Stimulated activated memory B cell treated with anti-CD40 and anti-IgM and Interleukin-4, amounts not matched to agents 10 μg/mL and 1 μg/mL and 100 μg/mL, for 72 hours (primary cell): ENCODE results near the gene SLC25A44.

Source experiments
- ATAC-seq: fragments of 150-1000 bp; cut with Tn5 transposase; 2 replicates; pipeline ENCODE4 v1.10.0; 2021
- H3K27ac Mint-ChIP-seq: one replicate; pipeline ENCODE4 v1.8.0; 2022; ENCODE audit warnings: mild to moderate bottlenecking, mixed read lengths
- H3K27me3 Mint-ChIP-seq: one replicate; pipeline ENCODE4 v1.8.0; 2022; ENCODE audit warnings: mixed read lengths
- H3K36me3 Mint-ChIP-seq: one replicate; pipeline ENCODE4 v1.8.0; 2022; ENCODE audit warnings: mixed read lengths
- H3K4me1 Mint-ChIP-seq: one replicate; pipeline ENCODE4 v1.8.0; 2022; ENCODE audit warnings: mixed read lengths
- H3K4me3 Mint-ChIP-seq: one replicate; pipeline ENCODE4 v1.8.0; 2022; ENCODE audit warnings: mild to moderate bottlenecking, moderate library complexity, mixed read lengths
- H3K9me3 Mint-ChIP-seq: one replicate; pipeline ENCODE4 v1.8.0; 2022; ENCODE audit warnings: mixed read lengths

Gene SLC25A44

GRCh38 chr1:156233426-156234127 is 39.7 kb downstream of the SLC25A44 start:
- no peak overlapping the region for H3K4me3 Mint-ChIP-seq
- ATAC-seq, result no peak
- H3K36me3 Mint-ChIP-seq, result peaks cover 66% of the 10 kb centered on the region
- H3K27ac Mint-ChIP-seq, result no peak overlapping the region
- no peaks in the 10 kb centered on the region for H3K9me3 Mint-ChIP-seq
- no peaks in the 10 kb centered on the region for H3K27me3 Mint-ChIP-seq
- no peaks in the 10 kb centered on the region for H3K4me1 Mint-ChIP-seq

- no peaks in the 10 kb centered on the region for H3K9me3 Mint-ChIP-seq
- peaks cover 71% of the 10 kb centered on the region for H3K36me3 Mint-ChIP-seq
- no peaks in the 10 kb centered on the region for H3K27me3 Mint-ChIP-seq
- no peak overlapping the region for H3K4me3 Mint-ChIP-seq
- H3K27ac Mint-ChIP-seq, result no peak overlapping the region
- no peaks in the 10 kb centered on the region for H3K4me1 Mint-ChIP-seq
- ATAC-seq, result no peak
These were observed 42.3 kb downstream of the SLC25A44 start for GRCh38 chr1:156236164-156236563.

- no peaks in the 10 kb centered on the region for H3K27me3 Mint-ChIP-seq
- no peak overlapping the region for H3K4me3 Mint-ChIP-seq
- no peaks in the 10 kb centered on the region for H3K9me3 Mint-ChIP-seq
- peaks cover 86% of the 10 kb centered on the region for H3K36me3 Mint-ChIP-seq
- no peak overlapping the region for H3K27ac Mint-ChIP-seq
- H3K4me1 Mint-ChIP-seq, result no peaks in the 10 kb centered on the region
- no peak for ATAC-seq
These were observed 44.3 kb downstream of the SLC25A44 start for GRCh38 chr1:156238248-156238647.

- Mint-ChIP-seq H3K36me3 (peaks cover 63% of the 10 kb centered on the region), H3K27me3 (peaks cover 17% of the 10 kb centered on the region), H3K4me3 (no peak overlapping the region), H3K27ac (no peak overlapping the region), H3K9me3 (no peaks in the 10 kb centered on the region), H3K4me1 (peaks cover 17% of the 10 kb centered on the region)
- no peak for ATAC-seq
These were observed 47.5 kb downstream of the SLC25A44 start for GRCh38 chr1:156241311-156241811.

- H3K36me3 Mint-ChIP-seq, result peaks cover 57% of the 10 kb centered on the region
- H3K27ac Mint-ChIP-seq, result no peak within 1 kb of the TSS
- H3K27me3 Mint-ChIP-seq, result peaks cover 17% of the 10 kb centered on the region
- no peak for ATAC-seq
- H3K4me1 Mint-ChIP-seq, result peaks cover 20% of the 10 kb centered on the region
- no peak within 1 kb of the TSS for H3K4me3 Mint-ChIP-seq
- no peaks in the 10 kb centered on the region for H3K9me3 Mint-ChIP-seq
These were observed 48.0 kb downstream of the SLC25A44 start, which contains the start of gene BGLAP for GRCh38 chr1:156241926-156242325. BGLAP (plus strand) TSS chr1:156242184; CDS start chr1:156242232, 48 bp downstream.

GRCh38 chr1:156242738-156243137 is 48.8 kb downstream of the SLC25A44 start:
- H3K4me3 Mint-ChIP-seq, result no peak overlapping the region
- H3K9me3 Mint-ChIP-seq, result no peaks in the 10 kb centered on the region
- no peak overlapping the region for H3K27ac Mint-ChIP-seq
- H3K36me3 Mint-ChIP-seq, result peaks cover 49% of the 10 kb centered on the region
- H3K27me3 Mint-ChIP-seq, result peaks cover 17% of the 10 kb centered on the region
- H3K4me1 Mint-ChIP-seq, result peaks cover 24% of the 10 kb centered on the region
- ATAC-seq, result no peak

- H3K36me3 Mint-ChIP-seq, result peaks cover 35% of the 10 kb centered on the region
- H3K9me3 Mint-ChIP-seq, result no peaks in the 10 kb centered on the region
- H3K4me1 Mint-ChIP-seq, result peaks cover 24% of the 10 kb centered on the region
- H3K27me3 Mint-ChIP-seq, result peaks cover 17% of the 10 kb centered on the region
- H3K4me3 Mint-ChIP-seq, result no peak overlapping the region
- no peak for ATAC-seq
- H3K27ac Mint-ChIP-seq, result no peak overlapping the region
These were observed 50.2 kb downstream of the SLC25A44 start for GRCh38 chr1:156244126-156244525.

- Mint-ChIP-seq H3K9me3 (no peaks in the 10 kb centered on the region), H3K27ac (peak overlapping the region; percentile 64), H3K4me3 (peak overlapping the region; percentile 79), H3K4me1 (peaks cover 24% of the 10 kb centered on the region), H3K27me3 (peaks cover 17% of the 10 kb centered on the region), H3K36me3 (peaks cover 34% of the 10 kb centered on the region)
- no peak for ATAC-seq
These were observed 50.8 kb downstream of the SLC25A44 start for GRCh38 chr1:156244712-156245111.

- H3K27ac Mint-ChIP-seq, result peak overlapping the region; percentile 64
- H3K27me3 Mint-ChIP-seq, result peaks cover 17% of the 10 kb centered on the region
- H3K9me3 Mint-ChIP-seq, result no peaks in the 10 kb centered on the region
- H3K4me1 Mint-ChIP-seq, result peaks cover 24% of the 10 kb centered on the region
- H3K36me3 Mint-ChIP-seq, result peaks cover 36% of the 10 kb centered on the region
- H3K4me3 Mint-ChIP-seq, result peak overlapping the region; percentile 79
- ATAC-seq, result peak; percentile 67
These were observed 51.7 kb downstream of the SLC25A44 start for GRCh38 chr1:156245451-156246232.

GRCh38 chr1:156246241-156246780 is 52.4 kb downstream of the SLC25A44 start:
- ATAC-seq, result no peak
- H3K27ac Mint-ChIP-seq, result peak overlapping the region; percentile 64
- peak overlapping the region; percentile 44 for H3K4me3 Mint-ChIP-seq
- H3K4me1 Mint-ChIP-seq, result peaks cover 24% of the 10 kb centered on the region
- H3K9me3 Mint-ChIP-seq, result no peaks in the 10 kb centered on the region
- H3K36me3 Mint-ChIP-seq, result peaks cover 35% of the 10 kb centered on the region
- H3K27me3 Mint-ChIP-seq, result peaks cover 17% of the 10 kb centered on the region

GRCh38 chr1:156246781-156247459 is 53.0 kb downstream of the SLC25A44 start:
- Mint-ChIP-seq H3K27me3 (peaks cover 17% of the 10 kb centered on the region), H3K4me3 (no peak overlapping the region), H3K9me3 (no peaks in the 10 kb centered on the region), H3K36me3 (peaks cover 32% of the 10 kb centered on the region), H3K4me1 (peaks cover 24% of the 10 kb centered on the region), H3K27ac (no peak overlapping the region)
- no peak for ATAC-seq

GRCh38 chr1:156247460-156248322 is 53.8 kb downstream of the SLC25A44 start, which contains the start of gene PAQR6:
PAQR6 (minus strand) TSS chr1:156248056; CDS start chr1:156246731, 1,325 bp downstream.
- Mint-ChIP-seq H3K9me3 (no peaks in the 10 kb centered on the region), H3K4me3 (no peak within 1 kb of the TSS), H3K27me3 (peaks cover 17% of the 10 kb centered on the region), H3K4me1 (peaks cover 24% of the 10 kb centered on the region), H3K36me3 (peaks cover 34% of the 10 kb centered on the region), H3K27ac (no peak within 1 kb of the TSS)
- ATAC-seq, result no peak

- Mint-ChIP-seq H3K27me3 (peaks cover 17% of the 10 kb centered on the region), H3K27ac (no peak overlapping the region), H3K36me3 (peaks cover 34% of the 10 kb centered on the region), H3K4me1 (peaks cover 24% of the 10 kb centered on the region), H3K4me3 (no peak overlapping the region), H3K9me3 (no peaks in the 10 kb centered on the region)
- ATAC-seq, result no peak
These were observed 54.4 kb downstream of the SLC25A44 start for GRCh38 chr1:156248323-156248683.

- no peak overlapping the region for H3K27ac Mint-ChIP-seq
- peaks cover 43% of the 10 kb centered on the region for H3K36me3 Mint-ChIP-seq
- H3K4me3 Mint-ChIP-seq, result no peak overlapping the region
- H3K4me1 Mint-ChIP-seq, result peaks cover 22% of the 10 kb centered on the region
- peaks cover 8% of the 10 kb centered on the region for H3K27me3 Mint-ChIP-seq
- H3K9me3 Mint-ChIP-seq, result no peaks in the 10 kb centered on the region
- ATAC-seq, result no peak
These were observed 55.7 kb downstream of the SLC25A44 start for GRCh38 chr1:156249593-156249992.
